Activated naive CD8-positive, alpha-beta T cell treated with anti-CD3 and anti-CD28 coated beads for 36 hours (primary cell): ENCODE measurements around the gene PYURF. TPM values are rescaled to one million over a fixed set of nuclear protein-coding genes. Genes with fewer than 3 reads are reported as not detected.

ENCODE experiments used
- total RNA-seq, 2 experiments: library from RNA; stranded (reverse); gene quantifications; one replicate each; pipeline ENCODE4 v1.2.3, GENCODE V29; 2021

The PYURF gene
- total RNA-seq, 2 experiments from 2014 or later: 64.3 to 66.4 TPM

Other genes with a start within 250 kb of the PYURF start
- gene PPM1K, start 239.2 kb downstream of the PYURF start, total RNA-seq: 10 to 100 TPM; 40.8 to 42.2 TPM
- 1 to 10 TPM; 6.4 to 6.6 TPM for gene HERC6, start 144.9 kb downstream of the PYURF start, total RNA-seq
- gene HERC5, start 66.7 kb downstream of the PYURF start, total RNA-seq: 10 to 100 TPM; 10.7 to 12.2 TPM
- gene HERC3, start 68.7 kb upstream of the PYURF start, total RNA-seq: 10 to 100 TPM; 39.4 to 42.6 TPM
- 1 to 10 TPM; 8.2 to 8.4 TPM for gene NAP1L5, start 174.1 kb upstream of the PYURF start, total RNA-seq